Measurements from ENCODE around the gene SKAP2.

The SKAP2 gene

GRCh38 chr7:26714006-26714405 lies 150.4 kb downstream of the SKAP2 start:
- no peak overlapping the region for H3K4me3 ChIP-seq (ENCODE audit: low read depth, low read length)
- TF ChIP-seq CTCF (IDR thresholded peaks at IDR 0.05; ENCODE audit: insufficient read depth, low read depth, low read length, missing control alignments) = no peak
- DNase-seq (ENCODE audit: low read depth) = no peak

GRCh38 chr7:26709210-26709990 lies 155.0 kb downstream of the SKAP2 start:
- DNase-seq (ENCODE audit: low read depth) = no peak
- TF ChIP-seq CTCF (IDR thresholded peaks at IDR 0.05; ENCODE audit: insufficient read depth, low read depth, low read length, missing control alignments) = no peak
- H3K4me3 ChIP-seq (ENCODE audit: low read depth, low read length) = no peak overlapping the region

- H3K4me3 ChIP-seq (ENCODE audit: low read depth, low read length) = no peak overlapping the region
- TF ChIP-seq CTCF (IDR thresholded peaks at IDR 0.05; ENCODE audit: insufficient read depth, low read depth, low read length, missing control alignments) = no peak
- DNase-seq (ENCODE audit: low read depth) = no peak
Measured at GRCh38 chr7:26705567-26705966, 158.8 kb downstream of the SKAP2 start.

- no peak for DNase-seq (ENCODE audit: low read depth)
- no peak overlapping the region for H3K4me3 ChIP-seq (ENCODE audit: low read depth, low read length)
- TF ChIP-seq CTCF (IDR thresholded peaks at IDR 0.05; ENCODE audit: insufficient read depth, low read depth, low read length, missing control alignments) = no peak
Measured at GRCh38 chr7:26704786-26705185, 159.6 kb downstream of the SKAP2 start.

GRCh38 chr7:26704036-26704435 lies 160.4 kb downstream of the SKAP2 start:
- H3K4me3 ChIP-seq (ENCODE audit: low read depth, low read length) = no peak overlapping the region
- no peak for DNase-seq (ENCODE audit: low read depth)
- TF ChIP-seq CTCF (IDR thresholded peaks at IDR 0.05; ENCODE audit: insufficient read depth, low read depth, low read length, missing control alignments) = no peak

- H3K4me3 ChIP-seq (ENCODE audit: low read depth, low read length) = no peak overlapping the region
- TF ChIP-seq CTCF (IDR thresholded peaks at IDR 0.05; ENCODE audit: insufficient read depth, low read depth, low read length, missing control alignments) = no peak
- no peak for DNase-seq (ENCODE audit: low read depth)
Measured at GRCh38 chr7:26700893-26701292, 163.5 kb downstream of the SKAP2 start.

GRCh38 chr7:26700386-26700785 lies 164.0 kb downstream of the SKAP2 start:
- H3K4me3 ChIP-seq (ENCODE audit: low read depth, low read length) = no peak overlapping the region
- TF ChIP-seq CTCF (IDR thresholded peaks at IDR 0.05; ENCODE audit: insufficient read depth, low read depth, low read length, missing control alignments) = no peak
- no peak for DNase-seq (ENCODE audit: low read depth)
